Measurements from ENCODE around the gene AUNIP.
A peak's percentile ranks its signal among the peaks of the same experiment; 100 is the strongest.

Gene AUNIP

DNA sequence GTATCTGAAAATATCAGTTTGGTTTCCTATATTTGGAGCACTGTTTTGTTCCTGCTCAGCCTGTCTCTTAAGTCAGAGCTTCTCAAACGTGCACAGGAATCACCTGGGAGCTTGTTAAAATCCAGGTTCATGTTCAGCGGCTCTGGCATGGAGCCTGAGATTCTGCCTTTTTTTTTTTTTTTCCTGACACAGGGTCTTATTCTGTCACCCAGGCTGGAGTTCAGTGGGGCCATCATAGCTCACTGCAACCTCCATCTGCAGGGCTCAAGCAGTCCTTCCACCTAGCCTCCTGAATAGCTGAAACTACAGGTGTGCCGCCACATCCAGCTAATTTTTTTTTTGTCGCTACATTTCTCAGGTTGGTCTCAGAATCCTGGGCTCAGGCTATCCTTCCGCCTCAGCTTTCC is 71.5 kb downstream of the AUNIP start:
- DNase-seq: no peak

DNA sequence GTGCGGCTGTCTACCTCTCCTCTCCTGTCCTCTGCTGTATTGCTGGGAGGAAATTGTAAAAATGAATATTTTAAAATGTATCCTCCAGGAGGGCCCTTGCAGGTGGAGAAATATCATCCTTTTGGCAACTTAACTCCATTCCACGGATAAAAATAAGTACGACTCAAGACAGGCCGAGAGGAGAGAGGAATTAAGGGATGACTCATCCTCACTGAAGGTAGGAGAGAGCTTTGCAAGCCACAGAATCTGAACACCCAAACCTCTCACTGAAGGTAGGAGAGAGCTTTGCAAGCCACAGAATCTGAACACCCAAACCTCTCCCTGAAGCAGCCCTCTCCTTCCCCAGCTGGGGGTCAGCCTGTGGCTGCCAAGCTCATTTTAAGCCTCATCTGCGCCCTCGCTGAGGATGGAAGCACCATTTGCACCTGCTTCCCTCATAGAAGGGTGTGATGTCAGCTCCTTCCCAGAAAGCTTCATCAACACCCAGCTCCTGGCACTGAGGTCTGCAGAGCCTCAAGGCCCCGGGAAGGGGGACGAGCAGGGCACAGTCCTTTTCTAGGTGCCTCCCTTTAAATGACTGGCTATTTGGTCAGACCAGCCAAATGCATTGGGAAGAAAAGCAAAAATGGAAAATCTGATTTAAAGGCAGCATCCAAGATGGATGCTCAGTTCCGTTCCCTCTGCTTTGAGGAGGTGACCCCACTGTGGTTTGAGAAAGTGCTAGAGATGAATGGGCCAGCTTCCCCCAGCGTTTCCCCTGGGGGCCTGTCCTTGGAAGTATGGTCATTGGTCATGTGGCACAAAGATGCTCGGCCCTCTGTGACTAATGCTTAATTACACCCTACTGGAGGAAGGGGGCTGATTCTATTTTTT is 72.1 kb downstream of the AUNIP start:
- DNase-seq: no peak

DNA sequence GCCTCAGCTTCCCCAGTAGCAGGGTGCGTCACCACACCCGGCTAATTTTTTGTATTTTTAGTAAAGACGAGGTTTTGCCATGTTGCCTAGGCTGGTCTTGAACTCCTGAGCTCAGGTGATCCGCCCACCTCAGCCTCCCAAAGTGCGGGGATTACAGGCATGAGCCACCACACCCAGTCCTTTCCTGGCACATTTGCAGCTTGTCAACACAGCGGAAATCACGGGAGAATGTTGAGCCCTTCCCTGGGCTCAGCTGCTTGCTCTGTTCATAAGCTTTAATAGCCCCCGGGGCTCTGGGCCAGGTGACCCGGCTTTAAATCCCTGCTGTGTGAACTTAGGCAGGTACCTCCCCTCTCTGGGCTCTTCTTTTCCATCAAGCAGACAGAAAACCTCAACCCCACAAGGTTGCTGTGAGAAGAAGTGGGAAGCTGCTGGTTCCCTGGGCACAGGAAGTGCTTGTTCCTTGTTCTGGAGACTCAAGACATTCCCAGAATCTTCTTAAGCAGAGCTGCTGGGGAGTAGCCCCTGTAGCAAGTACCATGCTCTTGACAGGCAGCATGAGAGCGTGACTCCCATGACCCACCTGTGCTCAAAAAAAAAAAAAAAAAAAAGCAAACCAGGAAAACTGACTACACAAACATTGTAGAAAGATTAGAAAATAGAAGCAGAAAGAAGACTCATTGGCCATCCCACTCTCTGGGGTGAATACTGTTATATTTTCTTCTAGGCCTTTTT is 73.8 kb downstream of the AUNIP start:
- no peak for DNase-seq

DNA sequence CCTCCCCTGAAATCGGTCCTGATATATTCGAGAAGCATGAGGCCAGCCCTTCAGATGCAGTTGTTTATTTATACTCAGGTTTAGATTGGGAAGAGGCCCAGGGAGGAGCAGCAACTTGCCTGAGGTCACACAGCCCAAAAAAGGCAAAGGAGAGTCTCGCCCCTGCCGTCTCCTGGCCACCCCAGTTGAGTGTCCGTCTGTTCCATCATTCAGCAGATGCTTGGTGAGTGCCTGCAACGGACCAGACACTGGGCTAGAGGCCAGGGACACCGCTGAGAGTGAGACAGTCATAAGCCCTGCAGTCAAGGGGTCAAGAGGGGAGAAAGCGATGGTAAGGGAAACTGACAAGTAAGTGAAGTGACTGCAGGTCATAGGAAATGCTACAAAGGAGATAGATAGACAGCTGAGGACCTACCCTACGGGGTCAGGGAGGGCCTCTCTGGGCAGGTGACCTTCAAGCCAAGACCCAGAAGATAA is 74.6 kb downstream of the AUNIP start:
- DNase-seq: peak; percentile 20
